Urinary bladder (tissue), 4 donors: ENCODE data around the gene VEGFC. TPM values are rescaled to one million over a fixed set of nuclear protein-coding genes. Genes with fewer than 3 reads are reported as not detected.

Source experiments
- DNase-seq: peaks from one replicate; pipeline ENCODE4 v3.0.0-alpha.2; 2015; ENCODE audit errors: extremely low spot score
- H3K27ac ChIP-seq: one replicate; pipeline ENCODE4 v1.5.1; 2013; ENCODE audit warnings: low read depth, mild to moderate bottlenecking, moderate library complexity
- H3K36me3 ChIP-seq: one replicate; pipeline ENCODE4 v1.6.1; 2013; ENCODE audit warnings: mild to moderate bottlenecking, moderate library complexity; ENCODE audit not compliant: insufficient read depth
- H3K4me1 ChIP-seq: one replicate; pipeline ENCODE4 v1.6.1; 2013; ENCODE audit warnings: mild to moderate bottlenecking, moderate library complexity; ENCODE audit not compliant: insufficient read depth
- H3K4me3 ChIP-seq: one replicate; pipeline ENCODE4 v1.5.1; 2013; ENCODE audit warnings: low read depth, low read length
- WGBS: extraction: QIAGEN DNeasy Blood & Tissue Kit; methylation state at CpG from one replicate; pipeline ENCODE4 v1.1.7; 2013; 5-methylcytosine and 5-hydroxymethylcytosine counted together
- polyA plus RNA-seq: library from polyadenylated mRNA; stranded (reverse); fragments of 200-250 nt; gene quantifications from one replicate; pipeline ENCODE4 v1.2.3, GENCODE V29; 2013
- total RNA-seq: library from RNA; depleted of rRNA; stranded (reverse); fragments of >200 nt; gene quantifications from one replicate; pipeline ENCODE4 v1.2.3, GENCODE V29; 2014
- donor health status: healthy with polysubstance abuse.
- donor health status: healthy.

VEGFC gene
- total and polyA plus RNA-seq, 2 donors: 9.7 to 15.4 TPM

GRCh38 chr4:176817204-176817603, 24.5 kb upstream of the VEGFC start:
- Histone ChIP-seq H3K4me3 (no peak overlapping the region), H3K36me3 (no peaks in the 10 kb centered on the region), H3K27ac (no peak overlapping the region), H3K4me1 (no peaks in the 10 kb centered on the region)
- no peak for DNase-seq
- WGBS: 91% methylated on average over 2 of the region's 2 CpGs

- Histone ChIP-seq H3K4me3 (no peak overlapping the region), H3K4me1 (no peaks in the 10 kb centered on the region), H3K27ac (no peak overlapping the region), H3K36me3 (no peaks in the 10 kb centered on the region)
- 90% methylated on average over 6 of the region's 6 CpGs for WGBS
- no peak for DNase-seq
These were observed 22.0 kb upstream of the VEGFC start for GRCh38 chr4:176814770-176815169.

- Histone ChIP-seq H3K4me1 (no peaks in the 10 kb centered on the region), H3K27ac (no peak overlapping the region), H3K36me3 (no peaks in the 10 kb centered on the region), H3K4me3 (no peak overlapping the region)
- 39% methylated on average over 3 of the region's 3 CpGs for WGBS
- DNase-seq: no peak
These were observed 17.9 kb upstream of the VEGFC start for GRCh38 chr4:176810481-176811249.

- H3K4me1 ChIP-seq: no peaks in the 10 kb centered on the region
- H3K36me3 ChIP-seq: no peaks in the 10 kb centered on the region
- WGBS: 87% methylated on average over 5 of the region's 5 CpGs
- no peak overlapping the region for H3K27ac ChIP-seq
- no peak for DNase-seq
- no peak overlapping the region for H3K4me3 ChIP-seq
These were observed 14.2 kb upstream of the VEGFC start for GRCh38 chr4:176806778-176807375.

- no peak for DNase-seq
- no peaks in the 10 kb centered on the region for H3K36me3 ChIP-seq
- no peaks in the 10 kb centered on the region for H3K4me1 ChIP-seq
- H3K4me3 ChIP-seq: no peak overlapping the region
- no peak overlapping the region for H3K27ac ChIP-seq
These were observed 12.4 kb upstream of the VEGFC start for GRCh38 chr4:176805155-176805554.

GRCh38 chr4:176800891-176801534, 8.3 kb upstream of the VEGFC start:
- 38% methylated on average over 2 of the region's 2 CpGs for WGBS
- H3K4me1 ChIP-seq: no peaks in the 10 kb centered on the region
- DNase-seq: no peak
- no peaks in the 10 kb centered on the region for H3K36me3 ChIP-seq
- no peak overlapping the region for H3K27ac ChIP-seq
- no peak overlapping the region for H3K4me3 ChIP-seq

GRCh38 chr4:176799653-176800052, 6.9 kb upstream of the VEGFC start:
- Histone ChIP-seq H3K36me3 (no peaks in the 10 kb centered on the region), H3K27ac (no peak overlapping the region), H3K4me1 (no peaks in the 10 kb centered on the region), H3K4me3 (no peak overlapping the region)
- WGBS: 82% methylated on average over 2 of the region's 2 CpGs
- no peak for DNase-seq

- no peaks in the 10 kb centered on the region for H3K4me1 ChIP-seq
- 84% methylated on average over 1 of the region's 1 CpG for WGBS
These were observed 5.8 kb upstream of the VEGFC start for GRCh38 chr4:176798540-176798939.

GRCh38 chr4:176795441-176795840, 2.7 kb upstream of the VEGFC start:
- H3K4me1 ChIP-seq: no peaks in the 10 kb centered on the region
- H3K4me3 ChIP-seq: no peak overlapping the region
- no peaks in the 10 kb centered on the region for H3K36me3 ChIP-seq
- DNase-seq: no peak
- 100% methylated on average over 1 of the region's 1 CpG for WGBS
- H3K27ac ChIP-seq: no peak overlapping the region

More at GRCh38 chr4:176798540-176798939, 5.8 kb upstream of the VEGFC start:
- Histone ChIP-seq H3K36me3 (no peaks in the 10 kb centered on the region), H3K4me3 (no peak overlapping the region), H3K27ac (no peak overlapping the region)
- DNase-seq: no peak

GRCh38 chr4:176794651-176795050, 1.9 kb upstream of the VEGFC start:
- H3K4me1 ChIP-seq: no peaks in the 10 kb centered on the region
- no peaks in the 10 kb centered on the region for H3K36me3 ChIP-seq
- 91% methylated on average over 1 of the region's 1 CpG for WGBS
- H3K27ac ChIP-seq: no peak overlapping the region
- no peak overlapping the region for H3K4me3 ChIP-seq
- DNase-seq: peak; percentile 65

GRCh38 chr4:176794151-176794550, 1.4 kb upstream of the VEGFC start:
- H3K36me3 ChIP-seq: no peaks in the 10 kb centered on the region
- no peaks in the 10 kb centered on the region for H3K4me1 ChIP-seq
- H3K4me3 ChIP-seq: no peak overlapping the region
- DNase-seq: no peak
- no peak overlapping the region for H3K27ac ChIP-seq
- 44% methylated on average over 4 of the region's 4 CpGs for WGBS

- 5% methylated on average over 24 of the region's 24 CpGs for WGBS
- no peak overlapping the region for H3K27ac ChIP-seq
- H3K4me1 ChIP-seq: no peaks in the 10 kb centered on the region
- no peak for DNase-seq
- no peaks in the 10 kb centered on the region for H3K36me3 ChIP-seq
- peak overlapping the region; percentile 79 for H3K4me3 ChIP-seq
These were observed 411 bp upstream of the VEGFC start for GRCh38 chr4:176793060-176793605.

- peak overlapping the region; percentile 79 for H3K4me3 ChIP-seq
- WGBS: 1% methylated on average over 45 of the region's 45 CpGs
- peak overlapping the region; percentile 78 for H3K27ac ChIP-seq
- no peaks in the 10 kb centered on the region for H3K36me3 ChIP-seq
- H3K4me1 ChIP-seq: no peaks in the 10 kb centered on the region
- no peak for DNase-seq
These were observed 964 bp downstream of the VEGFC start for GRCh38 chr4:176791591-176792325.
